Activated T-cell treated with anti-CD3 and anti-CD28 coated beads for 4 hours (primary cell): ENCODE measurements around the gene DUSP5.
A peak's percentile ranks its signal among the peaks of the same experiment; 100 is the strongest.
"Not testable (repeated sequence)": the region's sequence is repeated elsewhere in the genome, so short reads cannot be mapped to it uniquely, and the experiment has no call there.

Experiments
- DNase-seq: peaks from one replicate; pipeline ENCODE4 v3.0.0-alpha.2; 2020

DUSP5 gene

GRCh38 chr10:110523736-110524135 lies 26.0 kb downstream of the DUSP5 start:
- no peak for DNase-seq

GRCh38 chr10:110524179-110524858 lies 26.6 kb downstream of the DUSP5 start:
- DNase-seq, result no peak

- no peak for DNase-seq
Measured at GRCh38 chr10:110524859-110525232, 27.1 kb downstream of the DUSP5 start.

GRCh38 chr10:110525349-110526260 lies 27.9 kb downstream of the DUSP5 start:
- DNase-seq, result no peak

- DNase-seq, result no peak
Measured at GRCh38 chr10:110527731-110528171, 30.0 kb downstream of the DUSP5 start.

GRCh38 chr10:110528224-110528996 lies 30.7 kb downstream of the DUSP5 start:
- no peak for DNase-seq

- not testable (repeated sequence) for DNase-seq
Measured at GRCh38 chr10:110528997-110529524, 31.4 kb downstream of the DUSP5 start.

- no peak for DNase-seq
Measured at GRCh38 chr10:110529596-110530011, 31.9 kb downstream of the DUSP5 start.

GRCh38 chr10:110530131-110530831 lies 32.6 kb downstream of the DUSP5 start:
- no peak for DNase-seq

- no peak for DNase-seq
Measured at GRCh38 chr10:110531687-110532086, 34.0 kb downstream of the DUSP5 start.

GRCh38 chr10:110532628-110533027 lies 34.9 kb downstream of the DUSP5 start:
- not testable (repeated sequence) for DNase-seq

GRCh38 chr10:110533149-110533548 lies 35.4 kb downstream of the DUSP5 start:
- no peak for DNase-seq

- DNase-seq, result no peak
Measured at GRCh38 chr10:110534571-110534970, 36.9 kb downstream of the DUSP5 start.

- peak; percentile 58 for DNase-seq
Measured at GRCh38 chr10:110535958-110536891, 38.5 kb downstream of the DUSP5 start.

GRCh38 chr10:110539091-110539490 lies 41.4 kb downstream of the DUSP5 start:
- DNase-seq, result no peak

GRCh38 chr10:110540031-110540430 lies 42.3 kb downstream of the DUSP5 start:
- DNase-seq, result no peak

- DNase-seq, result no peak
Measured at GRCh38 chr10:110544958-110545537, 47.3 kb downstream of the DUSP5 start.

- no peak for DNase-seq
Measured at GRCh38 chr10:110546077-110546476, 48.4 kb downstream of the DUSP5 start.

- DNase-seq, result no peak
Measured at GRCh38 chr10:110546499-110547110, 48.9 kb downstream of the DUSP5 start.

GRCh38 chr10:110547139-110547761 lies 49.5 kb downstream of the DUSP5 start:
- no peak for DNase-seq
